HEK293 (cell line): ENCODE results near the gene LUC7L.

ENCODE experiments used
- CTCF ChIA-PET: fragments of 350-600 bp; formaldehyde crosslinking; extraction: SDS; loops from one replicate; lab custom pipeline; 2021; ENCODE audit warnings: antibody characterized with exemption; lab: Yijun Ruan, JAX
- POLR2A ChIA-PET: fragments of 300-600 bp; formaldehyde crosslinking; extraction: SDS; loops from one replicate; lab custom pipeline; 2020; ENCODE audit warnings: antibody characterized with exemption, inconsistent platforms; lab: Yijun Ruan, JAX
- H3K27ac ChIP-seq: fragments of 200-500 bp; sonication (Bioruptor generic); 2 replicates; pipeline ENCODE4 v1.5.1; 2014; ENCODE audit warnings: low read depth, low read length, control low read depth, inconsistent platforms; ENCODE audit errors: extremely low read depth
- H3K36me3 ChIP-seq, 2 experiments: fragments of 200-500 bp in 1 of 2; sonication (Bioruptor generic) in 1 of 2; 1 replicate in 1 of 2; 2 replicates in 1 of 2; pipeline ENCODE4 v1.5.1; 2014 to 2017; ENCODE audit warnings: inconsistent platforms in 2 of 2, low read length in 2 of 2; ENCODE audit not compliant: control insufficient read depth in 2 of 2, insufficient read depth in 1 of 2
- H3K4me1 ChIP-seq: fragments of 200-500 bp; sonication (Bioruptor generic); 2 replicates; pipeline ENCODE4 v1.5.1; 2014; ENCODE audit warnings: mild to moderate bottlenecking, low read length, inconsistent platforms; ENCODE audit not compliant: control insufficient read depth, insufficient read depth
- H3K4me3 ChIP-seq: 2 replicates; pipeline ENCODE4 v1.5.1; 2011; ENCODE audit warnings: low read depth, mild to moderate bottlenecking, control low read depth, low read length, moderate library complexity
- H3K9me3 ChIP-seq: fragments of 200-500 bp; sonication (Bioruptor generic); 2 replicates; pipeline ENCODE4 v1.5.1; 2014; ENCODE audit warnings: low read depth, low read length, inconsistent platforms; ENCODE audit not compliant: control insufficient read depth, insufficient read depth
- GLI2 ChIP-seq: fragments of 450-650 bp; formaldehyde crosslinking; IDR thresholded peaks from 2 replicates; pipeline ENCODE4; 2017; ENCODE audit warnings: missing biosample characterization, missing genetic modification characterization, low read depth, borderline replicate concordance
- HOXD13 ChIP-seq: sonication (generic); formaldehyde crosslinking; IDR thresholded peaks from 2 replicates; pipeline ENCODE4 v1.8.0; 2022; ENCODE audit warnings: missing genetic modification reagents, borderline replicate concordance
- IKZF3 ChIP-seq: fragments of 450-650 bp; IDR thresholded peaks from 2 replicates; pipeline ENCODE4 v1.5.0; 2018; ENCODE audit warnings: missing biosample characterization, mild to moderate bottlenecking, missing genetic modification characterization, moderate library complexity
- KLF9 ChIP-seq: fragments of 450-650 bp; formaldehyde crosslinking; IDR thresholded peaks from 2 replicates; pipeline ENCODE4 v1.5.1; 2016; ENCODE audit warnings: missing biosample characterization, missing genetic modification characterization, low read depth
- MEIS1 ChIP-seq: sonication (generic); formaldehyde crosslinking; IDR thresholded peaks from 2 replicates; pipeline ENCODE4 v1.8.1; 2022; ENCODE audit warnings: missing genetic modification reagents, mild to moderate bottlenecking, borderline replicate concordance
- OSR2 ChIP-seq: fragments of 450-650 bp; formaldehyde crosslinking; IDR thresholded peaks from 2 replicates; pipeline ENCODE4 v1.5.1; 2016; ENCODE audit warnings: missing biosample characterization, missing genetic modification characterization
- SCRT2 ChIP-seq: fragments of 450-650 bp; formaldehyde crosslinking; IDR thresholded peaks from 2 replicates; pipeline ENCODE4 v1.5.1; 2016; ENCODE audit warnings: missing biosample characterization, missing genetic modification characterization
- YY2 ChIP-seq: fragments of 450-650 bp; formaldehyde crosslinking; IDR thresholded peaks from 2 replicates; pipeline ENCODE4 v1.5.1; 2016; ENCODE audit warnings: missing biosample characterization, missing genetic modification characterization
- ZBTB21 ChIP-seq: fragments of 450-650 bp; formaldehyde crosslinking; IDR thresholded peaks from 2 replicates; pipeline ENCODE4 v1.5.1; 2017; ENCODE audit warnings: missing biosample characterization, missing genetic modification characterization
- ZEB2 ChIP-seq: fragments of 450-650 bp; formaldehyde crosslinking; IDR thresholded peaks from 2 replicates; pipeline ENCODE4 v1.5.1; 2016; ENCODE audit warnings: missing biosample characterization, missing genetic modification characterization
- ZFP37 ChIP-seq: fragments of 450-650 bp; formaldehyde crosslinking; IDR thresholded peaks from 2 replicates; pipeline ENCODE4 v1.5.1; 2016; ENCODE audit warnings: missing biosample characterization, missing genetic modification characterization
- ZNF174 ChIP-seq: fragments of 450-650 bp; formaldehyde crosslinking; IDR thresholded peaks from 2 replicates; pipeline ENCODE4 v1.5.0; 2017; ENCODE audit warnings: missing biosample characterization, mild to moderate bottlenecking, missing genetic modification characterization
- ZNF274 ChIP-seq, 2 experiments: fragments of 200-500 bp in 1 of 2; fragments of 450-650 bp in 1 of 2; sonication (Bioruptor generic) in 1 of 2; formaldehyde crosslinking in 1 of 2; IDR thresholded peaks; 2 replicates each; pipeline versions ENCODE4 v1.5.1 to v1.6.1; 2014 to 2016; ENCODE audit warnings: borderline replicate concordance in 1 of 2, inconsistent platforms in 1 of 2, low read length in 1 of 2, missing biosample characterization in 1 of 2, missing genetic modification characterization in 1 of 2
- ZNF292 ChIP-seq: fragments of 450-650 bp; formaldehyde crosslinking; IDR thresholded peaks from 2 replicates; pipeline ENCODE4 v1.5.1; 2016; ENCODE audit warnings: low read depth, missing biosample characterization, missing genetic modification characterization, borderline replicate concordance
- ZNF324 ChIP-seq: fragments of 450-650 bp; formaldehyde crosslinking; IDR thresholded peaks from 2 replicates; pipeline ENCODE4 v1.5.1; 2016; ENCODE audit warnings: missing biosample characterization, missing genetic modification characterization
- ZNF501 ChIP-seq: fragments of 450-650 bp; formaldehyde crosslinking; IDR thresholded peaks from 2 replicates; pipeline ENCODE4 v1.5.1; 2016; ENCODE audit warnings: missing biosample characterization, missing genetic modification characterization
- ZNF549 ChIP-seq: fragments of 450-650 bp; IDR thresholded peaks from 2 replicates; pipeline ENCODE4 v1.5.1; 2018; ENCODE audit warnings: missing biosample characterization, missing genetic modification characterization, mild to moderate bottlenecking, inconsistent platforms, moderate library complexity
- ZNF555 ChIP-seq: fragments of 450-650 bp; formaldehyde crosslinking; conservative IDR thresholded peaks from 2 replicates; pipeline ENCODE4 v1.5.1; 2017; ENCODE audit warnings: missing biosample characterization, mild to moderate bottlenecking, missing genetic modification characterization, inconsistent platforms
- ZNF560 ChIP-seq: fragments of 450-650 bp; formaldehyde crosslinking; IDR thresholded peaks from 2 replicates; pipeline ENCODE4 v1.5.1; 2017; ENCODE audit warnings: missing biosample characterization, missing genetic modification characterization, borderline replicate concordance
- ZNF707 ChIP-seq: fragments of 450-650 bp; formaldehyde crosslinking; IDR thresholded peaks from 2 replicates; pipeline ENCODE4 v1.5.1; 2016; ENCODE audit warnings: missing biosample characterization, missing genetic modification characterization
- TF ChIP-seq, protein P1 (sequence below): fragments of 450-650 bp; formaldehyde crosslinking; IDR thresholded peaks from 2 replicates; pipeline ENCODE4 v1.5.1; 2016; ENCODE audit warnings: missing biosample characterization, missing genetic modification characterization, borderline replicate concordance
- TF ChIP-seq, protein P2 (sequence below): fragments of 450-650 bp; formaldehyde crosslinking; IDR thresholded peaks from 2 replicates; pipeline ENCODE4 v1.5.1; 2016; ENCODE audit warnings: missing biosample characterization, missing genetic modification characterization

LUC7L gene

DNA sequence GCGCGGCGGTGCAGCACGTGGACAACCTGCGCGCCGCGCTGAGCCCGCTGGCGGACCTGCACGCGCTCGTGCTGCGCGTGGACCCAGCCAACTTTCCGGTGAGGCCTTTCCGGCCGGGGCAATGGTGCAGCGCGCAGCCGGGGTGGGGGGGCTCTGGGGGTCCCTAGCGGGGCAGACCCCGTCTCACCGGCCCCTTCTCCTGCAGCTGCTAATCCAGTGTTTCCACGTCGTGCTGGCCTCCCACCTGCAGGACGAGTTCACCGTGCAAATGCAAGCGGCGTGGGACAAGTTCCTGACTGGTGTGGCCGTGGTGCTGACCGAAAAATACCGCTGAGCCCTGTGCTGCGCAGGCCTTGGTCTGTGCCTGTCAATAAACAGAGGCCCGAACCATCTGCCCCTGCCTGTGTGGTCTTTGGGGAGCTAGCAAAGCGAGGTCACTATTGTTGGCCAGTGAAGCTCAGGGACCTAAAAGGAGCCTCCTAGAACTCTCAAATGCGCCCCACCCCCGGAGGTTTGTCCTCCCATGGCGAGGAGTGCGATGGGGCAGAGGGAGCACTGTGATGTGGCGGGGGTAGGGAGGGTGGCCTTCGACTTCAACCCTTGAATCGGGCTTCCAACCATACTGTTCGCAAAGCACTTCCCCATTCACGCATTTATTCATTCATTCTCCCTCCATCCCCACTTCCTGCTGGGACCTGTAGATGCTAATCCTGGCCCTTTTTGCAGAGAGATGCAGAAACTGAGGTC is 62.7 kb downstream of the LUC7L start:
- Histone ChIP-seq H3K27ac (no peak overlapping the region), H3K4me3 (no peak overlapping the region), H3K9me3 (no peaks in the 10 kb centered on the region), H3K4me1 (no peaks in the 10 kb centered on the region), H3K36me3 (no peaks in the 10 kb centered on the region)
- TF ChIP-seq HOXD13 (CRISPR knock-in tag), result no peak
- no peak for TF ChIP-seq ZFP37 (tag by site-specific recombination)
- TF ChIP-seq ZEB2 (tag by site-specific recombination), result no peak
- no peak for TF ChIP-seq MEIS1 (CRISPR knock-in tag)
- TF ChIP-seq IKZF3 (tag by site-specific recombination), result no peak
- no peak for TF ChIP-seq ZNF555
- TF ChIP-seq YY2 (tag by site-specific recombination), result no peak
- TF ChIP-seq SCRT2, result no peak
- no peak for TF ChIP-seq ZNF174
- TF ChIP-seq ZNF292 (tag by site-specific recombination), result no peak
- no peak for TF ChIP-seq ZNF501 (tag by site-specific recombination)
- TF ChIP-seq, protein P1, sequence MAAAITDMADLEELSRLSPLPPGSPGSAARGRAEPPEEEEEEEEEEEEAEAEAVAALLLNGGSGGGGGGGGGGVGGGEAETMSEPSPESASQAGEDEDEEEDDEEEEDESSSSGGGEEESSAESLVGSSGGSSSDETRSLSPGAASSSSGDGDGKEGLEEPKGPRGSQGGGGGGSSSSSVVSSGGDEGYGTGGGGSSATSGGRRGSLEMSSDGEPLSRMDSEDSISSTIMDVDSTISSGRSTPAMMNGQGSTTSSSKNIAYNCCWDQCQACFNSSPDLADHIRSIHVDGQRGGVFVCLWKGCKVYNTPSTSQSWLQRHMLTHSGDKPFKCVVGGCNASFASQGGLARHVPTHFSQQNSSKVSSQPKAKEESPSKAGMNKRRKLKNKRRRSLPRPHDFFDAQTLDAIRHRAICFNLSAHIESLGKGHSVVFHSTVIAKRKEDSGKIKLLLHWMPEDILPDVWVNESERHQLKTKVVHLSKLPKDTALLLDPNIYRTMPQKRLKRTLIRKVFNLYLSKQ (tag by site-specific recombination), result no peak
- TF ChIP-seq, protein P2, sequence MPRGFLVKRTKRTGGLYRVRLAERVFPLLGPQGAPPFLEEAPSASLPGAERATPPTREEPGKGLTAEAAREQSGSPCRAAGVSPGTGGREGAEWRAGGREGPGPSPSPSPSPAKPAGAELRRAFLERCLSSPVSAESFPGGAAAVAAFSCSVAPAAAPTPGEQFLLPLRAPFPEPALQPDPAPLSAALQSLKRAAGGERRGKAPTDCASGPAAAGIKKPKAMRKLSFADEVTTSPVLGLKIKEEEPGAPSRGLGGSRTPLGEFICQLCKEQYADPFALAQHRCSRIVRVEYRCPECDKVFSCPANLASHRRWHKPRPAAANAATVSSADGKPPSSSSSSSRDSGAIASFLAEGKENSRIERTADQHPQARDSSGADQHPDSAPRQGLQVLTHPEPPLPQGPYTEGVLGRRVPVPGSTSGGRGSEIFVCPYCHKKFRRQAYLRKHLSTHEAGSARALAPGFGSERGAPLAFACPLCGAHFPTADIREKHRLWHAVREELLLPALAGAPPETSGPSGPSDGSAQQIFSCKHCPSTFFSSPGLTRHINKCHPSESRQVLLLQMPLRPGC (tag by site-specific recombination), result no peak
- CTCF ChIA-PET, result no interaction called here
- POLR2A ChIA-PET, result no interaction called here

DNA sequence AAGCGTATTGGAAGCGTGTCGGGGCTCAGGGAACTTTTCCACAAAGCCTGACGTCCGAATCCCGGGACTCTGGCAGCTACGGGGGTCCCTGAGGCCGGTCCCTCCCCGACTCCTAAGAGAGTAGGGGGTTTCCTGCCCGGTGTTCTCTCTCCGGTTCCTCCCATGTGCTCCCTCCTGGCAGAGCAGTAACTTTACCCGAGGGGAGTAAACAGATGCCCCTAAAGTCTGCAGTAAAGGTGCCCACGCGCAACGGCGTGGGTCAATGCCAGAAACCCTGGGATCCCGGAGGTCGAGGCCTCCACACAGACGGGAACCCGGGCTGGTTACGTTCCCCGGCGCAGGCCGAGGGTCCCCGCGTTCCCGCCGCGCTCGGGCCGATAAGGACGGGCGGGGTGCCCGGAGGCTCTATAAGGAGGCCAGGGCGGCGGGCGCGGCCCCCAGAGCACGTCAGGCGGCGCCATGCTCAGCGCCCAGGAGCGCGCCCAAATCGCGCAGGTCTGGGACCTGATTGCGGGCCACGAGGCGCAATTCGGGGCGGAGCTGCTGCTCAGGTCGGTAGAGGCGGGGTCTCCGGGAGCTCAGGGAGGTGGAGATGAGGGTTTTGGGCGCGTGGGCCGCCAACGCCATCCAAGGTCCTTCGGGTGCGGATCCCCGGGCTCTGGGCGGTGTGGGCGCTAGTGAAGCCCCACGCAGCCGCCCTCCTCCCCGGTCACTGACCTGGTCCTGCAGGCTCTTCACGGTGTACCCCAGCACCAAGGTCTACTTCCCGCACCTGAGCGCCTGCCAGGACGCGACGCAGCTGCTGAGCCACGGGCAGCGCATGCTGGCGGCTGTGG is 63.5 kb downstream of the LUC7L start, which contains the start of gene HBM:
HBM (plus strand) TSS at position 440 of the 836 bp plus-strand sequence; CDS start at position 460, 20 bp downstream.
- ChIA-PET POLR2A (no interaction called here), CTCF (no interaction called here)
- Histone ChIP-seq H3K4me1 (no peaks in the 10 kb centered on the region), H3K36me3 (no peaks in the 10 kb centered on the region), H3K9me3 (no peaks in the 10 kb centered on the region), H3K27ac (no peak within 1 kb of the TSS), H3K4me3 (no peak within 1 kb of the TSS)
- TF ChIP-seq KLF9 (tag by site-specific recombination) (no peak), ZFP37 (tag by site-specific recombination) (no peak), ZNF324 (tag by site-specific recombination) (no peak), ZNF274 (IDR thresholded peaks at IDR 0.05; ENCODE audit: low read length) (no peak), ZNF274 (tag by site-specific recombination; IDR thresholded peaks at IDR 0.05; ENCODE audit: borderline replicate concordance) (no peak), OSR2 (tag by site-specific recombination) (no peak), ZNF560 (no peak), ZNF707 (tag by site-specific recombination) (no peak), ZBTB21 (tag by site-specific recombination) (no peak), ZNF549 (tag by site-specific recombination) (no peak), GLI2 (tag by site-specific recombination) (no peak)
- TF ChIP-seq, protein P1 (tag by site-specific recombination), result no peak
